Neural cell (in vitro differentiated cells): Measurements from ENCODE around the gene IFIT3. TPM values are rescaled to one million over a fixed set of nuclear protein-coding genes. Genes with fewer than 3 reads are reported as not detected.
"Not testable (repeated sequence)": the region's sequence is repeated elsewhere in the genome, so short reads cannot be mapped to it uniquely, and the experiment has no call there.

Experiments used
- H2AFZ ChIP-seq: fragments of 200-600, 300-800 bp; sonication (generic), shearing (Covaris generic); 2 replicates; pipeline ENCODE4 v1.6.0; 2014; ENCODE audit warnings: low read depth, mild to moderate bottlenecking, antibody characterized with exemption, low read length, moderate library complexity
- H3F3A ChIP-seq: fragments of 200-600 bp; shearing (Covaris generic); 2 replicates; pipeline ENCODE4 v1.6.1; 2016; ENCODE audit warnings: mild to moderate bottlenecking, moderate library complexity, mixed read lengths, antibody characterized with exemption, low read length; ENCODE audit not compliant: insufficient read depth, poor library complexity, severe bottlenecking
- H3K27ac ChIP-seq: fragments of 200-600, 300-800 bp; sonication (generic), shearing (Covaris generic); 2 replicates; pipeline ENCODE4 v1.5.1; 2014; ENCODE audit warnings: mild to moderate bottlenecking, low read length, moderate library complexity
- H3K27me3 ChIP-seq: fragments of 300-800, 200-600 bp; sonication (generic), shearing (Covaris generic); 2 replicates; pipeline ENCODE4 v1.6.0; 2014; ENCODE audit warnings: mild to moderate bottlenecking, low read depth, low read length, moderate library complexity; ENCODE audit not compliant: insufficient read depth
- H3K36me3 ChIP-seq: fragments of 300-800, 200-600 bp; sonication (generic), shearing (Covaris generic); 2 replicates; pipeline ENCODE4 v1.5.1; 2014; ENCODE audit warnings: mild to moderate bottlenecking, antibody characterized with exemption, low read length, moderate library complexity; ENCODE audit not compliant: insufficient read depth
- H3K4me2 ChIP-seq: fragments of 300-800, 200-600 bp; sonication (generic), shearing (Covaris generic); 2 replicates; pipeline ENCODE4 v1.6.0; 2014; ENCODE audit warnings: mild to moderate bottlenecking, low read length
- H3K4me3 ChIP-seq: fragments of 300-800, 200-600 bp; sonication (generic), shearing (Covaris generic); 2 replicates; pipeline ENCODE4 v1.5.1; 2014; ENCODE audit warnings: mild to moderate bottlenecking, low read length, moderate library complexity
- H3K79me2 ChIP-seq: fragments of 200-600 bp; shearing (Covaris generic); replicated peaks from 2 replicates; pipeline ENCODE4 v1.6.0; 2014; ENCODE audit warnings: mild to moderate bottlenecking, low read length, moderate library complexity; ENCODE audit not compliant: insufficient read depth
- H3K9ac ChIP-seq: fragments of 300-800, 200-600 bp; sonication (generic), shearing (Covaris generic); 2 replicates; pipeline ENCODE4 v1.6.1; 2016; ENCODE audit warnings: mild to moderate bottlenecking, low read length, mixed read lengths
- H3K9me2 ChIP-seq: fragments of 200-600 bp; shearing (Covaris generic); 2 replicates; pipeline ENCODE4 v1.6.1; 2016; ENCODE audit warnings: mild to moderate bottlenecking, low read length, mixed read lengths; ENCODE audit not compliant: insufficient read depth
- H3K9me3 ChIP-seq: fragments of 200-600, 300-800 bp; sonication (generic), shearing (Covaris generic); 2 replicates; pipeline ENCODE4 v1.6.1; 2016; ENCODE audit warnings: mild to moderate bottlenecking, mixed run types, low read length, moderate library complexity, mixed read lengths
- H4K20me1 ChIP-seq: fragments of 200-600 bp; shearing (Covaris generic); 2 replicates; pipeline ENCODE4 v1.6.1; 2016; ENCODE audit warnings: mild to moderate bottlenecking, mixed run types; ENCODE audit not compliant: insufficient read depth
- EP300 ChIP-seq: fragments of 450-650 bp; conservative IDR thresholded peaks from 2 replicates; pipeline ENCODE4 v1.6.1; 2014; ENCODE audit warnings: antibody characterized with exemption, mild to moderate bottlenecking, moderate library complexity; ENCODE audit not compliant: poor library complexity, severe bottlenecking
- EZH2 ChIP-seq: fragments of 200-600, 300-800 bp; shearing (Covaris generic), sonication (generic); IDR thresholded peaks from 2 replicates; pipeline ENCODE4 v1.6.1; 2014; ENCODE audit warnings: antibody characterized with exemption, low read length, borderline replicate concordance, mild to moderate bottlenecking; ENCODE audit not compliant: insufficient read depth, poor library complexity, severe bottlenecking
- MXI1 ChIP-seq: fragments of 450-650 bp; conservative IDR thresholded peaks from 2 replicates; pipeline ENCODE4 v1.6.1; 2014; ENCODE audit warnings: antibody characterized with exemption, mild to moderate bottlenecking; ENCODE audit not compliant: poor library complexity, severe bottlenecking
- POLR2AphosphoS5 ChIP-seq: IDR thresholded peaks from 2 replicates; pipeline ENCODE4 v1.6.1; 2012
- RAD21 ChIP-seq: fragments of 450-650 bp; conservative IDR thresholded peaks from 2 replicates; pipeline ENCODE4 v1.6.1; 2014; ENCODE audit warnings: antibody characterized with exemption, mild to moderate bottlenecking, moderate library complexity
- SMC3 ChIP-seq: fragments of 450-650 bp; conservative IDR thresholded peaks from 2 replicates; pipeline ENCODE4 v1.6.1; 2014; ENCODE audit warnings: antibody characterized with exemption, mild to moderate bottlenecking, moderate library complexity; ENCODE audit not compliant: poor library complexity
- TAF1 ChIP-seq: IDR thresholded peaks from 2 replicates; pipeline ENCODE4 v1.6.1; 2012; ENCODE audit warnings: low read depth
- polyA plus RNA-seq: library from polyadenylated mRNA; depleted of rRNA; stranded (reverse); fragments of >200 nt; gene quantifications from 2 replicates; pipeline ENCODE4 v1.2.3, GENCODE V29; 2014
- TF ChIP-seq, protein P1 (sequence below): fragments of 450-650 bp; IDR thresholded peaks from 2 replicates; pipeline ENCODE4 v1.5.1; 2014; ENCODE audit warnings: antibody characterized with exemption, mild to moderate bottlenecking, moderate library complexity; ENCODE audit not compliant: poor library complexity, severe bottlenecking
- TF ChIP-seq, protein P2 (sequence below): IDR thresholded peaks from 2 replicates; pipeline ENCODE4 v1.6.1; 2012; ENCODE audit warnings: borderline replicate concordance

Gene IFIT3
- polyA plus RNA-seq, 1 donor from 2014 or later, result 0.24 TPM

DNA sequence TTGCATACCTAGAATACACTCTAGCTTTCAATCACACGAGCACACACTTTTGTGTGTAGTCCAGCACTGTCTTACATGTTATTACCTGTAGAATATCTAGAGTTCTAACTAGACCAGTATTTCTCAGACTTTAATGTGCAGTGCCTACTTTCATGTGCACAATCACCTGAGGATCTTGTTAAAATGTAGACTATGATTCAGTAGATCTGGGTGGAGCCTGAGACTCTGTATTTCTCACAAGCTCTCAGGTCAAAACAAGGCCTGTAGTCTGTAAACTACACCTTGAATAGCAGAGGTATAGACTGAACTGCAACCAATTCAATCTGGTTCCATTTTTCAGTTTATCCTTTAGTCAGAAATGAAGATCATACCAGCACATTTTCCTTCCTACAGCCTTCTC is 14.8 kb upstream of the IFIT3 start:
- Histone ChIP-seq H3F3A (no peaks in the 10 kb centered on the region), H3K9me3 (no peaks in the 10 kb centered on the region), H3K9me2 (no peaks in the 10 kb centered on the region)

DNA sequence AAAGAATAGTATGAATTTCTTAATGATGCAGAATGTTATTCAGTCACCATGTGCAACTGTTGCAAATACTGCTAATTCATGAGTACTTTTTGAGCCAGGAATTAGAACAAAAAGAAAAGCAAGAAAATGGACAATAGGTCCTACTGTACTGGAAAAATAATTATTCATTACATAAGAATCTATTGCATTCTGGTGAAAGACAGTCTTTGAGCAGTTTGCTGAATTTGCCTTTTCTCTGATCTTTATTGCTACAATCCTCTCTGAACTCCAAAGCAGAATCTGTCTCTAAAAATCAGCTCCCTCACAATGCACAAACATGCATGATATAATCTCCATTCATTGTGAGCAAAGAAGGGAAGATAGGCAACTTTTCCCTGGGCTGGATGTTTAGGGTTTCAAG is 13.1 kb upstream of the IFIT3 start:
- Histone ChIP-seq H3K4me2 (no peak overlapping the region), H3K36me3 (no peaks in the 10 kb centered on the region), H3K27me3 (no peaks in the 10 kb centered on the region), H4K20me1 (no peaks in the 10 kb centered on the region), H3K4me3 (no peak overlapping the region), H3K79me2 (no peaks in the 10 kb centered on the region), H2AFZ (no peak overlapping the region), H3K9me3 (no peaks in the 10 kb centered on the region), H3K9ac (no peak overlapping the region), H3K9me2 (no peaks in the 10 kb centered on the region), H3K27ac (no peak overlapping the region), H3F3A (no peaks in the 10 kb centered on the region)
- TF ChIP-seq MXI1, result no peak
- TF ChIP-seq EZH2, result no peak

More for the DNA sequence above, 14.8 kb upstream of the IFIT3 start:
- Histone ChIP-seq H3K9ac (no peak overlapping the region), H2AFZ (no peak overlapping the region), H3K4me2 (no peak overlapping the region), H3K27me3 (no peaks in the 10 kb centered on the region), H3K4me3 (no peak overlapping the region), H4K20me1 (no peaks in the 10 kb centered on the region), H3K27ac (no peak overlapping the region), H3K36me3 (no peaks in the 10 kb centered on the region), H3K79me2 (no peaks in the 10 kb centered on the region)
- TF ChIP-seq POLR2AphosphoS5 (no peak), MXI1 (no peak), EZH2 (no peak), EP300 (no peak), RAD21 (no peak), TAF1 (no peak), SMC3 (no peak)
- TF ChIP-seq, protein P1, sequence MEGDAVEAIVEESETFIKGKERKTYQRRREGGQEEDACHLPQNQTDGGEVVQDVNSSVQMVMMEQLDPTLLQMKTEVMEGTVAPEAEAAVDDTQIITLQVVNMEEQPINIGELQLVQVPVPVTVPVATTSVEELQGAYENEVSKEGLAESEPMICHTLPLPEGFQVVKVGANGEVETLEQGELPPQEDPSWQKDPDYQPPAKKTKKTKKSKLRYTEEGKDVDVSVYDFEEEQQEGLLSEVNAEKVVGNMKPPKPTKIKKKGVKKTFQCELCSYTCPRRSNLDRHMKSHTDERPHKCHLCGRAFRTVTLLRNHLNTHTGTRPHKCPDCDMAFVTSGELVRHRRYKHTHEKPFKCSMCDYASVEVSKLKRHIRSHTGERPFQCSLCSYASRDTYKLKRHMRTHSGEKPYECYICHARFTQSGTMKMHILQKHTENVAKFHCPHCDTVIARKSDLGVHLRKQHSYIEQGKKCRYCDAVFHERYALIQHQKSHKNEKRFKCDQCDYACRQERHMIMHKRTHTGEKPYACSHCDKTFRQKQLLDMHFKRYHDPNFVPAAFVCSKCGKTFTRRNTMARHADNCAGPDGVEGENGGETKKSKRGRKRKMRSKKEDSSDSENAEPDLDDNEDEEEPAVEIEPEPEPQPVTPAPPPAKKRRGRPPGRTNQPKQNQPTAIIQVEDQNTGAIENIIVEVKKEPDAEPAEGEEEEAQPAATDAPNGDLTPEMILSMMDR, result no peak
- TF ChIP-seq, protein P2, sequence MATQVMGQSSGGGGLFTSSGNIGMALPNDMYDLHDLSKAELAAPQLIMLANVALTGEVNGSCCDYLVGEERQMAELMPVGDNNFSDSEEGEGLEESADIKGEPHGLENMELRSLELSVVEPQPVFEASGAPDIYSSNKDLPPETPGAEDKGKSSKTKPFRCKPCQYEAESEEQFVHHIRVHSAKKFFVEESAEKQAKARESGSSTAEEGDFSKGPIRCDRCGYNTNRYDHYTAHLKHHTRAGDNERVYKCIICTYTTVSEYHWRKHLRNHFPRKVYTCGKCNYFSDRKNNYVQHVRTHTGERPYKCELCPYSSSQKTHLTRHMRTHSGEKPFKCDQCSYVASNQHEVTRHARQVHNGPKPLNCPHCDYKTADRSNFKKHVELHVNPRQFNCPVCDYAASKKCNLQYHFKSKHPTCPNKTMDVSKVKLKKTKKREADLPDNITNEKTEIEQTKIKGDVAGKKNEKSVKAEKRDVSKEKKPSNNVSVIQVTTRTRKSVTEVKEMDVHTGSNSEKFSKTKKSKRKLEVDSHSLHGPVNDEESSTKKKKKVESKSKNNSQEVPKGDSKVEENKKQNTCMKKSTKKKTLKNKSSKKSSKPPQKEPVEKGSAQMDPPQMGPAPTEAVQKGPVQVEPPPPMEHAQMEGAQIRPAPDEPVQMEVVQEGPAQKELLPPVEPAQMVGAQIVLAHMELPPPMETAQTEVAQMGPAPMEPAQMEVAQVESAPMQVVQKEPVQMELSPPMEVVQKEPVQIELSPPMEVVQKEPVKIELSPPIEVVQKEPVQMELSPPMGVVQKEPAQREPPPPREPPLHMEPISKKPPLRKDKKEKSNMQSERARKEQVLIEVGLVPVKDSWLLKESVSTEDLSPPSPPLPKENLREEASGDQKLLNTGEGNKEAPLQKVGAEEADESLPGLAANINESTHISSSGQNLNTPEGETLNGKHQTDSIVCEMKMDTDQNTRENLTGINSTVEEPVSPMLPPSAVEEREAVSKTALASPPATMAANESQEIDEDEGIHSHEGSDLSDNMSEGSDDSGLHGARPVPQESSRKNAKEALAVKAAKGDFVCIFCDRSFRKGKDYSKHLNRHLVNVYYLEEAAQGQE, result no peak

DNA sequence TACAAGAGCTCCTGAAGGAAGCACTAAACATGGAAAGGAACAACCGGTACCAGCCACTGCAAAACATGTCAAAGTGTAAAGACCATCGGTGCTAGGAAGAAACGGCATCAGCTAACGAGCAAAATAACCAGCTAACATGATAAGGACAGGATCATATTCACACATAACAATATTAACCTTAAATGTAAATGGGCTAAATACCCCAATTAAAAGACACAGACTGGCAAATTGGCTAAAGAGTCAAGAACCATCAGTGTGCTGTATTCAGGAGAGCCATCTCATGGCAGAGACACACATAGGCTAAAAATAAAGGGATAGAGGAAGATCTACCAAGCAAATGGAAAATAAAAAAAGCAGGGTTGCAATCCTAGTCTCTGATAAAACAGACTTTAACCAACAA is 9.8 kb upstream of the IFIT3 start:
- not testable (repeated sequence) for H3K79me2 ChIP-seq, H2AFZ ChIP-seq, H3K27ac ChIP-seq, H3K4me2 ChIP-seq, H3F3A ChIP-seq, H4K20me1 ChIP-seq, H3K9ac ChIP-seq, H3K27me3 ChIP-seq, H3K9me2 ChIP-seq, H3K36me3 ChIP-seq, H3K4me3 ChIP-seq, H3K9me3 ChIP-seq

GRCh38 chr10:89325081-89325480 is 2.7 kb upstream of the IFIT3 start:
- H3K36me3 ChIP-seq, result not testable (repeated sequence)

DNA sequence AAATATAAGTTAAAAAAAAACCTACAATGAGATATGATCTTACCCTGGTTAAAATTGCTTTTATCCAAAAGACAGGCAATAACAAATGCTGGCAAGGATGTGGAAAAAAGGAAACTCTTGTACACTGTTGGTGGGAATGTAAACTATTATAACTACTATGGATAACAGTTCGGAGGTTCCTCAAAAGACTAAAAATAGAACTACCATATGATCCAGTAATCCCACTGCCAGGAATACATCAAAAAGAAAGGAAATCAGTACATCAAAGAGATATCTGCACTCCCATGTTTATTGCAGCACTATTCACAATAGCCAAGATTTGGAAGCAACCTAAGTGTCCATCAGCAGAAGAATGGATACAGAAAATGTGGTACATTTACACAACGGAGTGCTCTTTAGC is 1.9 kb upstream of the IFIT3 start:
- H3K4me2 ChIP-seq, H3F3A ChIP-seq, H3K36me3 ChIP-seq, H3K79me2 ChIP-seq, H3K9me2 ChIP-seq, H3K27me3 ChIP-seq, H3K27ac ChIP-seq, H3K9ac ChIP-seq, H4K20me1 ChIP-seq, H3K4me3 ChIP-seq, H3K9me3 ChIP-seq, H2AFZ ChIP-seq: not testable (repeated sequence)

More at GRCh38 chr10:89325081-89325480, 2.7 kb upstream of the IFIT3 start:
- H4K20me1 ChIP-seq, H3K27me3 ChIP-seq, H3K4me2 ChIP-seq, H3K4me3 ChIP-seq, H3F3A ChIP-seq, H3K79me2 ChIP-seq, H3K27ac ChIP-seq, H3K9ac ChIP-seq, H3K9me2 ChIP-seq, H2AFZ ChIP-seq, H3K9me3 ChIP-seq: not testable (repeated sequence)
